GDM1 (cell line): ENCODE data around the gene FOXO4.
"Not testable (repeated sequence)": the region's sequence is repeated elsewhere in the genome, so short reads cannot be mapped to it uniquely, and the experiment has no call there.

Source experiments
- DNase-seq: peaks from one replicate; lab custom pipeline; 2025; lab: John Stamatoyannopoulos, UW

Gene FOXO4

GRCh38 chrX:71095555-71095980, at the start of gene FOXO4:
Gene FOXO4, plus strand, starts transcription at chrX:71095851. Its CDS starts 678 bp downstream, at chrX:71096529.
- peak; percentile 79 for DNase-seq

GRCh38 chrX:71047891-71048290, 47.8 kb upstream of the FOXO4 start:
- not testable (repeated sequence) for DNase-seq

- no peak for DNase-seq
These were observed 42.9 kb upstream of the FOXO4 start for GRCh38 chrX:71052721-71053120.

- no peak for DNase-seq
These were observed 42.4 kb upstream of the FOXO4 start for GRCh38 chrX:71053217-71053621.

- DNase-seq, result no peak
These were observed 38.8 kb upstream of the FOXO4 start for GRCh38 chrX:71056867-71057266.

- DNase-seq, result no peak
These were observed 37.7 kb upstream of the FOXO4 start for GRCh38 chrX:71057848-71058530.

- no peak for DNase-seq
These were observed 35.5 kb upstream of the FOXO4 start for GRCh38 chrX:71060127-71060526.

- no peak for DNase-seq
These were observed 28.6 kb upstream of the FOXO4 start for GRCh38 chrX:71067089-71067488.

GRCh38 chrX:71067712-71068043, 28.0 kb upstream of the FOXO4 start:
- DNase-seq, result no peak

GRCh38 chrX:71068044-71068918, 27.4 kb upstream of the FOXO4 start, which contains the start of gene SNX12:
Gene SNX12, minus strand, starts transcription at chrX:71068334. Its CDS starts 28 bp downstream, at chrX:71068306.
- DNase-seq, result peak; percentile 89

GRCh38 chrX:71070531-71070930, 25.1 kb upstream of the FOXO4 start:
- no peak for DNase-seq

GRCh38 chrX:71081330-71082123, 14.1 kb upstream of the FOXO4 start:
- no peak for DNase-seq

GRCh38 chrX:71082124-71082647, 13.5 kb upstream of the FOXO4 start:
- DNase-seq, result no peak

GRCh38 chrX:71082822-71083221, 12.8 kb upstream of the FOXO4 start:
- DNase-seq, result no peak

- DNase-seq, result no peak
These were observed 9.8 kb upstream of the FOXO4 start for GRCh38 chrX:71085900-71086299.

GRCh38 chrX:71091263-71091662, 4.4 kb upstream of the FOXO4 start:
- DNase-seq, result no peak

- DNase-seq, result no peak
These were observed 618 bp upstream of the FOXO4 start for GRCh38 chrX:71095033-71095432.

- DNase-seq, result peak; percentile 58
These were observed 519 bp downstream of the FOXO4 start for GRCh38 chrX:71095981-71096759.

- DNase-seq, result no peak
These were observed 1.0 kb downstream of the FOXO4 start for GRCh38 chrX:71096760-71097032.

- DNase-seq, result peak; percentile 73
These were observed 2.7 kb downstream of the FOXO4 start for GRCh38 chrX:71098302-71098701.

- DNase-seq, result no peak
These were observed 3.4 kb downstream of the FOXO4 start for GRCh38 chrX:71098951-71099506.
